Measurements from ENCODE around the gene EMP1. TPM values are rescaled to one million over a fixed set of nuclear protein-coding genes. Genes with fewer than 3 reads are reported as not detected.

EMP1 gene
- total and polyA plus RNA-seq, 2 experiments from 2014 or later = 0.07 to 0.39 TPM

DNA sequence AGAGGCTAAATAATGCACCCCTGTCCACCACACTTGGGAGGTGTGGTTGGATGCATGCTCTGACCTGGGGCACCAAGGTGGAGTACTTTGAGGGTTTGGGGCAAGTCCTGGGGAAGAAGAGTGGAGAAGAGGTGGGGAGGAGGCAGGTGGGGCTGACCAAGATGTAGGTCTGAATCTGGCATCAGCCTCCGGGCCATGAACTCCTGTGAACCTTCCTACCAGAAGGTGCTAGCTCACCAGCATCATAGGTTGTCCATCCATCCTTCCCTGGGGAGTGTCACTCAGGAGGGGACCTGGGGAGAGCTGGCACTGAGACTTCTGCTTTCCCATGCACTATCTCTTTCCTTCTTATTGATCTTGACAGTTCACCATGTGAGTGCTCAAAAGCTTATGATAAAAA is 13.6 kb upstream of the EMP1 start (continued):
- TF ChIP-seq, protein P1, sequence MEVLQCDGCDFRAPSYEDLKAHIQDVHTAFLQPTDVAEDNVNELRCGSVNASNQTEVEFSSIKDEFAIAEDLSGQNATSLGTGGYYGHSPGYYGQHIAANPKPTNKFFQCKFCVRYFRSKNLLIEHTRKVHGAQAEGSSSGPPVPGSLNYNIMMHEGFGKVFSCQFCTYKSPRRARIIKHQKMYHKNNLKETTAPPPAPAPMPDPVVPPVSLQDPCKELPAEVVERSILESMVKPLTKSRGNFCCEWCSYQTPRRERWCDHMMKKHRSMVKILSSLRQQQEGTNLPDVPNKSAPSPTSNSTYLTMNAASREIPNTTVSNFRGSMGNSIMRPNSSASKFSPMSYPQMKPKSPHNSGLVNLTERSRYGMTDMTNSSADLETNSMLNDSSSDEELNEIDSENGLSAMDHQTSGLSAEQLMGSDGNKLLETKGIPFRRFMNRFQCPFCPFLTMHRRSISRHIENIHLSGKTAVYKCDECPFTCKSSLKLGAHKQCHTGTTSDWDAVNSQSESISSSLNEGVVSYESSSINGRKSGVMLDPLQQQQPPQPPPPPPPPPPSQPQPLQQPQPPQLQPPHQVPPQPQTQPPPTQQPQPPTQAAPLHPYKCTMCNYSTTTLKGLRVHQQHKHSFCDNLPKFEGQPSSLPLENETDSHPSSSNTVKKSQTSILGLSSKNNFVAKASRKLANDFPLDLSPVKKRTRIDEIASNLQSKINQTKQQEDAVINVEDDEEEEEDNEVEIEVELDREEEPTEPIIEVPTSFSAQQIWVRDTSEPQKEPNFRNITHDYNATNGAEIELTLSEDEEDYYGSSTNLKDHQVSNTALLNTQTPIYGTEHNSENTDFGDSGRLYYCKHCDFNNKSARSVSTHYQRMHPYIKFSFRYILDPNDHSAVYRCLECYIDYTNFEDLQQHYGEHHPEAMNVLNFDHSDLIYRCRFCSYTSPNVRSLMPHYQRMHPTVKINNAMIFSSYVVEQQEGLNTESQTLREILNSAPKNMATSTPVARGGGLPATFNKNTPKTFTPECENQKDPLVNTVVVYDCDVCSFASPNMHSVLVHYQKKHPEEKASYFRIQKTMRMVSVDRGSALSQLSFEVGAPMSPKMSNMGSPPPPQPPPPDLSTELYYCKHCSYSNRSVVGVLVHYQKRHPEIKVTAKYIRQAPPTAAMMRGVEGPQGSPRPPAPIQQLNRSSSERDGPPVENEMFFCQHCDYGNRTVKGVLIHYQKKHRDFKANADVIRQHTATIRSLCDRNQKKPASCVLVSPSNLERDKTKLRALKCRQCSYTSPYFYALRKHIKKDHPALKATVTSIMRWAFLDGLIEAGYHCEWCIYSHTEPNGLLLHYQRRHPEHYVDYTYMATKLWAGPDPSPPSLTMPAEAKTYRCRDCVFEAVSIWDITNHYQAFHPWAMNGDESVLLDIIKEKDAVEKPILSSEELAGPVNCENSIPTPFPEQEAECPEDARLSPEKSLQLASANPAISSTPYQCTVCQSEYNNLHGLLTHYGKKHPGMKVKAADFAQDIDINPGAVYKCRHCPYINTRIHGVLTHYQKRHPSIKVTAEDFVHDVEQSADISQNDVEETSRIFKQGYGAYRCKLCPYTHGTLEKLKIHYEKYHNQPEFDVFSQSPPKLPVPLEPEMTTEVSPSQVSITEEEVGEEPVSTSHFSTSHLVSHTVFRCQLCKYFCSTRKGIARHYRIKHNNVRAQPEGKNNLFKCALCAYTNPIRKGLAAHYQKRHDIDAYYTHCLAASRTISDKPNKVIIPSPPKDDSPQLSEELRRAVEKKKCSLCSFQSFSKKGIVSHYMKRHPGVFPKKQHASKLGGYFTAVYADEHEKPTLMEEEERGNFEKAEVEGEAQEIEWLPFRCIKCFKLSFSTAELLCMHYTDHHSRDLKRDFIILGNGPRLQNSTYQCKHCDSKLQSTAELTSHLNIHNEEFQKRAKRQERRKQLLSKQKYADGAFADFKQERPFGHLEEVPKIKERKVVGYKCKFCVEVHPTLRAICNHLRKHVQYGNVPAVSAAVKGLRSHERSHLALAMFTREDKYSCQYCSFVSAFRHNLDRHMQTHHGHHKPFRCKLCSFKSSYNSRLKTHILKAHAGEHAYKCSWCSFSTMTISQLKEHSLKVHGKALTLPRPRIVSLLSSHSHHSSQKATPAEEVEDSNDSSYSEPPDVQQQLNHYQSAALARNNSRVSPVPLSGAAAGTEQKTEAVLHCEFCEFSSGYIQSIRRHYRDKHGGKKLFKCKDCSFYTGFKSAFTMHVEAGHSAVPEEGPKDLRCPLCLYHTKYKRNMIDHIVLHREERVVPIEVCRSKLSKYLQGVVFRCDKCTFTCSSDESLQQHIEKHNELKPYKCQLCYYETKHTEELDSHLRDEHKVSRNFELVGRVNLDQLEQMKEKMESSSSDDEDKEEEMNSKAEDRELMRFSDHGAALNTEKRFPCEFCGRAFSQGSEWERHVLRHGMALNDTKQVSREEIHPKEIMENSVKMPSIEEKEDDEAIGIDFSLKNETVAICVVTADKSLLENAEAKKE (CRISPR knock-in tag; IDR thresholded peaks at IDR 0.05) = no peak
- TF ChIP-seq, protein P2, sequence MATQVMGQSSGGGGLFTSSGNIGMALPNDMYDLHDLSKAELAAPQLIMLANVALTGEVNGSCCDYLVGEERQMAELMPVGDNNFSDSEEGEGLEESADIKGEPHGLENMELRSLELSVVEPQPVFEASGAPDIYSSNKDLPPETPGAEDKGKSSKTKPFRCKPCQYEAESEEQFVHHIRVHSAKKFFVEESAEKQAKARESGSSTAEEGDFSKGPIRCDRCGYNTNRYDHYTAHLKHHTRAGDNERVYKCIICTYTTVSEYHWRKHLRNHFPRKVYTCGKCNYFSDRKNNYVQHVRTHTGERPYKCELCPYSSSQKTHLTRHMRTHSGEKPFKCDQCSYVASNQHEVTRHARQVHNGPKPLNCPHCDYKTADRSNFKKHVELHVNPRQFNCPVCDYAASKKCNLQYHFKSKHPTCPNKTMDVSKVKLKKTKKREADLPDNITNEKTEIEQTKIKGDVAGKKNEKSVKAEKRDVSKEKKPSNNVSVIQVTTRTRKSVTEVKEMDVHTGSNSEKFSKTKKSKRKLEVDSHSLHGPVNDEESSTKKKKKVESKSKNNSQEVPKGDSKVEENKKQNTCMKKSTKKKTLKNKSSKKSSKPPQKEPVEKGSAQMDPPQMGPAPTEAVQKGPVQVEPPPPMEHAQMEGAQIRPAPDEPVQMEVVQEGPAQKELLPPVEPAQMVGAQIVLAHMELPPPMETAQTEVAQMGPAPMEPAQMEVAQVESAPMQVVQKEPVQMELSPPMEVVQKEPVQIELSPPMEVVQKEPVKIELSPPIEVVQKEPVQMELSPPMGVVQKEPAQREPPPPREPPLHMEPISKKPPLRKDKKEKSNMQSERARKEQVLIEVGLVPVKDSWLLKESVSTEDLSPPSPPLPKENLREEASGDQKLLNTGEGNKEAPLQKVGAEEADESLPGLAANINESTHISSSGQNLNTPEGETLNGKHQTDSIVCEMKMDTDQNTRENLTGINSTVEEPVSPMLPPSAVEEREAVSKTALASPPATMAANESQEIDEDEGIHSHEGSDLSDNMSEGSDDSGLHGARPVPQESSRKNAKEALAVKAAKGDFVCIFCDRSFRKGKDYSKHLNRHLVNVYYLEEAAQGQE (IDR thresholded peaks at IDR 0.05; ENCODE audit: unreplicated experiment) = no peak
- TF ChIP-seq STAT1 (IDR thresholded peaks at IDR 0.05; ENCODE audit: unreplicated experiment) (no peak), POLR2AphosphoS5 (IDR thresholded peaks at IDR 0.05; ENCODE audit: low read depth) (no peak)

DNA sequence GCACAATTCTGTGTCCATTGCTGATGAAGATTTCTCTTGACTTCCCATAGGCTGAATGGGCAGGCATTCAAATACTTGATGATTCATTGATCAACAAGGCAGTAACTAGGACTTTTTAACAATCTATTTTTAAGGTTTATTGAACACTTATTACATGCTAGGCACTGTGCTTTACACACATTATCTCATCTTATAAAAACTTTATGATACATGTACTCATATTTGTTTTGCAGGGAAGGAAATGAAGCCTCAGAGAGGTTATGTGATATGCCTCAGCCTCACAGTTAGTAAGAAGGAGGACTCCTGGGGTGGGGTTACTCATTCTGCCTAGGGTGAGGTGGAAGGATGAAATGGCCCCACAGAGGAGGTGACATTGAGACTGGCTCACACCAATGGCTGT is 12.9 kb upstream of the EMP1 start:
- Histone ChIP-seq H3K9me2 (ENCODE audit: insufficient read depth) (no peaks in the 10 kb centered on the region), H3F3A (replicated peaks; ENCODE audit: low read depth) (0 out of 2 replicates have a peak, but pooled peaks cover 6% of the 10 kb centered on the region), H3K36me3 (ENCODE audit: insufficient read depth) (no peaks in the 10 kb centered on the region), H3K79me2 (replicated peaks; ENCODE audit: insufficient read depth) (no peaks in the 10 kb centered on the region), H3K4me2 (no peak overlapping the region), H3K27me3 (ENCODE audit: insufficient read depth) (no peaks in the 10 kb centered on the region), H3K4me1 (ENCODE audit: insufficient read depth) (peaks cover 27% of the 10 kb centered on the region), H3K4me3 (no peak overlapping the region), H3K27ac (ENCODE audit: low read depth) (no peak overlapping the region), H4K20me1 (replicated peaks; ENCODE audit: insufficient read depth) (no peaks in the 10 kb centered on the region), H2AFZ (no peak overlapping the region)
- Mint-ChIP-seq H3K4me3 (no peak overlapping the region), H3K27ac (no peak overlapping the region), H3K27me3 (ENCODE audit: insufficient read depth, low read depth, poor library complexity) (peaks cover 8% of the 10 kb centered on the region), H3K4me1 (peaks cover 32% of the 10 kb centered on the region), H3K36me3 (ENCODE audit: low read depth) (no peaks in the 10 kb centered on the region), H3K9me3 (no peaks in the 10 kb centered on the region)
- ATAC-seq (no peak), DNase-seq (ENCODE audit: low spot score) (no peak)
- TF ChIP-seq, protein P2 (IDR thresholded peaks at IDR 0.05; ENCODE audit: unreplicated experiment) = no peak
- TF ChIP-seq, protein P3, sequence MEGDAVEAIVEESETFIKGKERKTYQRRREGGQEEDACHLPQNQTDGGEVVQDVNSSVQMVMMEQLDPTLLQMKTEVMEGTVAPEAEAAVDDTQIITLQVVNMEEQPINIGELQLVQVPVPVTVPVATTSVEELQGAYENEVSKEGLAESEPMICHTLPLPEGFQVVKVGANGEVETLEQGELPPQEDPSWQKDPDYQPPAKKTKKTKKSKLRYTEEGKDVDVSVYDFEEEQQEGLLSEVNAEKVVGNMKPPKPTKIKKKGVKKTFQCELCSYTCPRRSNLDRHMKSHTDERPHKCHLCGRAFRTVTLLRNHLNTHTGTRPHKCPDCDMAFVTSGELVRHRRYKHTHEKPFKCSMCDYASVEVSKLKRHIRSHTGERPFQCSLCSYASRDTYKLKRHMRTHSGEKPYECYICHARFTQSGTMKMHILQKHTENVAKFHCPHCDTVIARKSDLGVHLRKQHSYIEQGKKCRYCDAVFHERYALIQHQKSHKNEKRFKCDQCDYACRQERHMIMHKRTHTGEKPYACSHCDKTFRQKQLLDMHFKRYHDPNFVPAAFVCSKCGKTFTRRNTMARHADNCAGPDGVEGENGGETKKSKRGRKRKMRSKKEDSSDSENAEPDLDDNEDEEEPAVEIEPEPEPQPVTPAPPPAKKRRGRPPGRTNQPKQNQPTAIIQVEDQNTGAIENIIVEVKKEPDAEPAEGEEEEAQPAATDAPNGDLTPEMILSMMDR (conservative IDR thresholded peaks at IDR 0.05; ENCODE audit: low read depth in 2 of 2) = no peak
- TF ChIP-seq STAT1 (IDR thresholded peaks at IDR 0.05; ENCODE audit: unreplicated experiment) (no peak), EZH2 (IDR thresholded peaks at IDR 0.05; ENCODE audit: low read depth, unreplicated experiment) (no peak), NANOG (IDR thresholded peaks at IDR 0.05; ENCODE audit: borderline replicate concordance) (no peak), ZNF331 (CRISPR knock-in tag; IDR thresholded peaks at IDR 0.05; ENCODE audit: low read depth) (no peak)

All from GM23338 (cell line).